HG03095 (cell line): ENCODE results near the gene MYMK.

ENCODE experiments used
- ATAC-seq: cut with Tn5 transposase; IDR thresholded peaks from one replicate; pipeline ENCODE4 v1.9.1; 2021; ENCODE audit warnings: moderate library complexity; ENCODE audit not compliant: unreplicated experiment

MYMK gene

GRCh38 chr9:133471551-133472276 lies 53.0 kb downstream of the MYMK start:
- no peak for ATAC-seq

DNA sequence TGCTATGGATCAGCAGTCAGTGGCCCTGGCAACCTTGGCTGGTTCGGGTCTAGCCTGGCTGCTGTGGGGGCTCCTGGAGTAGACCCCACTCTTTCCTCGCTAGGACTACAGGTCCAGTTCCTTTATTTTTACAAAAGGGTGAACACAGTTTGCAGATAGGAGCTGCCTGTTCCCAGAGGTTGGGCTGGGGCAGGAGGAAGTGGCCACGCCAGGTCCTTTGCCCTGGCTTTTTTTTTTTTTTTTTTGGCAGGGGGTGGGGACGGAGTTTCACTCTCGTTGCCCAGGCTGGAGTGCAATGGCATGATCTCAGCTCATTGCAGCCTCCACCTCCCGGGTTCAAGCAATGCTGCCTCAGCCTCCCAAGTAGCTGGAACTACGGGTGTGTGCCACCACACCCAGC lies 53.8 kb downstream of the MYMK start:
- ATAC-seq: no peak

DNA sequence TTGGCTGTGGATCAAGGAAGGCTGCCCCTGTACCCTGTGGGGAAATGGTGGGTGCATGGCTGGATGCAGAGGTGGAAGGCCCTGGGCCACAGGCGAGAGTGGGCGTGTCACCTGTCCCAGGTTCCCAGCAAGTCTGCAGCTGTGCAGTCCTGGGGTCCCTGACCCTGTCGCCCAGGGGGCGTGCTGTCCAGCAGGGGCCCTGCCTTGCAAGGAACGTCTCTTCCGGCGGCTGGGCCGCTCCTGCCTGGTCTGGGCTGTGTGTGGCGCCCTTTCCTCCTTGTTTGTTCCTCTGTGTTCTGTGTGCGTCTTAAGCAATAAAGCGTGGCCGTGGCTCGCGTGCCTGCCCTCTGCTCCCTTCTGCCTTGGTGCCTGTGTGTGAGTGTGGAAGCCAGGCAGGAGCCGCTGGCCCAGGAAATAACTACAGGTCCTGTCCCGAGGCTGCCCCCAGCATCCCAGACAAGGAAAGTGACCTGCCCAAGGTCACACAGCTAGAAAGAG lies 54.3 kb downstream of the MYMK start:
- no peak for ATAC-seq

GRCh38 chr9:133468777-133469421 lies 55.9 kb downstream of the MYMK start:
- no peak for ATAC-seq

- ATAC-seq: no peak
These were observed 56.4 kb downstream of the MYMK start for GRCh38 chr9:133468374-133468773.

GRCh38 chr9:133467101-133467500 lies 57.7 kb downstream of the MYMK start:
- ATAC-seq: no peak

- no peak for ATAC-seq
These were observed 58.8 kb downstream of the MYMK start for GRCh38 chr9:133465984-133466383.

DNA sequence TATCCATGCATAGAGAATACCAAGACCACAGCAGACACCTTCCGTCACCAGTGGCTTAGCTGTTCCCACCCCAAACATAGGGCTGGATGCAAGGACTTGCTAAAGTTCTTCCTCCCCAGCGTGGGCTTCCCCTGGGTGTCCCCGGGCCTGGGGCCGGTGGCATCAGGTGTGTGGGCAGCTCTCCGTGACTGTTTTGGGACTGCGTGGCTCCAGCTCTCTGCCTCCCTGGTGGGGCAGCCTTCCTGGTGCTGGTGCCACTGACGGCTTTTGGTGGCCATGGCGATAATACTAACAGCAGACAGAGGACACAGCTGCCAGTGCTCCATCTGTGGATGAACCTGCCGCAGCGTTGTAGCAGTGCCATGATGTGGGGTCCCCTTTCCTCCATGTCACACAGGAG lies 60.1 kb downstream of the MYMK start:
- no peak for ATAC-seq
